Thyroid gland (tissue), 4 donors: Measurements from ENCODE around the gene CHAF1A. TPM values are rescaled to one million over a fixed set of nuclear protein-coding genes. Genes with fewer than 3 reads are reported as not detected.

Source experiments
- DNase-seq, 2 donors: peaks; one replicate each; pipeline ENCODE4 v3.0.0-alpha.2; 2019
- H3K27ac ChIP-seq, 3 donors: fragments of 200-600 bp; sonication (generic); 1 replicate in 2 of 3; 2 replicates in 1 of 3; pipeline ENCODE4 v1.5.1; 2016 to 2019; ENCODE audit warnings: mild to moderate bottlenecking in 1 of 3, moderate library complexity in 1 of 3
- H3K27me3 ChIP-seq: fragments of 200-600 bp; sonication (generic); one replicate; pipeline ENCODE4 v1.5.1; 2019
- H3K36me3 ChIP-seq, 2 donors: fragments of 200-600 bp; sonication (generic); one replicate each; pipeline ENCODE4 v1.5.1; 2016 to 2019
- H3K4me1 ChIP-seq, 2 donors: fragments of 200-600 bp; sonication (generic); one replicate each; pipeline ENCODE4 v1.5.1; 2017 to 2019
- H3K4me3 ChIP-seq, 3 donors: fragments of 200-600 bp; sonication (generic); replicated peaks in 1 of 3; 1 replicate in 2 of 3; 2 replicates in 1 of 3; pipeline ENCODE4 v1.5.1; 2016; ENCODE audit warnings: mild to moderate bottlenecking in 1 of 3
- H3K9me3 ChIP-seq: fragments of 200-600 bp; sonication (generic); one replicate; pipeline ENCODE4 v1.5.1; 2017
- CTCF ChIP-seq, 6 experiments: fragments of 200-600 bp in 3 of 6; fragments of 450-650 bp in 3 of 6; sonication (generic) in 3 of 6; IDR thresholded peaks; one replicate each; pipeline ENCODE4 v1.5.1; 2016 to 2019; ENCODE audit warnings: antibody characterized with exemption in 6 of 6, mild to moderate bottlenecking in 2 of 6, inconsistent platforms in 1 of 6, moderate library complexity in 1 of 6
- POLR2A ChIP-seq, 2 donors: fragments of 450-650 bp; IDR thresholded peaks; one replicate each; pipeline ENCODE4 v1.6.1; 2017; ENCODE audit warnings: antibody characterized with exemption in 2 of 2, mild to moderate bottlenecking in 2 of 2, moderate library complexity in 1 of 2
- WGBS, 2 donors: methylation state at CpG; one replicate each; pipeline ENCODE4 v1.1.5; 2017; 5-methylcytosine and 5-hydroxymethylcytosine counted together
- intact Hi-C: fragments of 100-400 bp; cut with DNase I; formaldehyde crosslinking; loops from one replicate; pipeline ENCODE4 v1.15.1; 2023
- total RNA-seq, 4 donors: library from RNA; depleted of rRNA; stranded (reverse); fragments of >200 nt; gene quantifications; one replicate each; pipeline ENCODE4 v1.2.3, GENCODE V29; 2016

The CHAF1A gene
- total RNA-seq, 4 donors from 2014 or later: 4.1 to 5.1 (median 4.4) TPM

GRCh38 chr19:4357095-4357797 is 45.2 kb upstream of the CHAF1A start:
- TF ChIP-seq POLR2A (IDR thresholded peaks at IDR 0.05) (no peak), CTCF (IDR thresholded peaks at IDR 0.05) (no peak)
- no peak overlapping the region for H3K27ac ChIP-seq
- H3K27me3 ChIP-seq: no peaks in the 10 kb centered on the region
- peaks cover 28 to 33% of the 10 kb centered on the region in 2 donors for H3K36me3 ChIP-seq
- intact Hi-C loops: no loop called here
- no peak for DNase-seq
- 83 to 89% methylated on average over 8 to 12 of the region's 23 CpGs for WGBS, 2 donors
- H3K9me3 ChIP-seq: no peaks in the 10 kb centered on the region
- H3K4me3 ChIP-seq: no peak overlapping the region
- H3K4me1 ChIP-seq: no peaks in the 10 kb centered on the region

- no peak for DNase-seq
- Histone ChIP-seq H3K36me3 (peaks cover 34 to 40% of the 10 kb centered on the region in 2 donors), H3K27ac (no peak overlapping the region), H3K27me3 (no peaks in the 10 kb centered on the region), H3K4me1 (no peaks in the 10 kb centered on the region), H3K9me3 (no peaks in the 10 kb centered on the region), H3K4me3 (no peak overlapping the region)
- intact Hi-C loops: no loop called here
- no peak for TF ChIP-seq CTCF (IDR thresholded peaks at IDR 0.05)
- TF ChIP-seq POLR2A (IDR thresholded peaks at IDR 0.05): no peak
- WGBS, 2 donors: 80 to 87% methylated on average over 2 to 6 of the region's 16 CpGs
Measured at GRCh38 chr19:4357921-4358326, 44.5 kb upstream of the CHAF1A start.

GRCh38 chr19:4358709-4359626 is 43.5 kb upstream of the CHAF1A start:
- Histone ChIP-seq H3K4me1 (no peaks in the 10 kb centered on the region), H3K27ac (no peak overlapping the region), H3K9me3 (no peaks in the 10 kb centered on the region), H3K4me3 (no peak overlapping the region), H3K27me3 (no peaks in the 10 kb centered on the region), H3K36me3 (peaks cover 45 to 50% of the 10 kb centered on the region in 2 donors)
- WGBS, 2 donors: 91 to 98% methylated on average over 10 to 16 of the region's 25 CpGs
- intact Hi-C loops: no loop called here
- TF ChIP-seq CTCF (IDR thresholded peaks at IDR 0.05) (no peak), POLR2A (IDR thresholded peaks at IDR 0.05) (no peak)
- no peak for DNase-seq

- H3K36me3 ChIP-seq: peaks cover 46 to 52% of the 10 kb centered on the region in 2 donors
- no peak for DNase-seq
- H3K4me1 ChIP-seq: no peaks in the 10 kb centered on the region
- no peak overlapping the region for H3K4me3 ChIP-seq
- TF ChIP-seq CTCF (IDR thresholded peaks at IDR 0.05) (no peak), POLR2A (IDR thresholded peaks at IDR 0.05) (no peak)
- no peaks in the 10 kb centered on the region for H3K27me3 ChIP-seq
- WGBS, 2 donors: 89 to 96% methylated on average over 4 to 8 of the region's 13 CpGs
- H3K27ac ChIP-seq: no peak overlapping the region
- no peaks in the 10 kb centered on the region for H3K9me3 ChIP-seq
- intact Hi-C loops: no loop called here
Measured at GRCh38 chr19:4359627-4360000, 42.8 kb upstream of the CHAF1A start.
